Fibroblast of lung (primary cell): ENCODE results near the gene DIAPH3.

Experiments used
- CTCF ChIP-seq, 2 donors: IDR thresholded peaks in 1 of 2; conservative IDR thresholded peaks in 1 of 2; 1 replicate in 1 of 2; 2 replicates in 1 of 2; pipeline ENCODE4 v1.5.1; 2011 to 2012; ENCODE audit warnings: low read length in 2 of 2, control low read depth in 1 of 2, inconsistent platforms in 1 of 2, low read depth in 1 of 2, mild to moderate bottlenecking in 1 of 2
- EZH2 ChIP-seq: IDR thresholded peaks from 2 replicates; pipeline ENCODE4 v1.5.1; 2012; ENCODE audit warnings: low read length, control low read depth, mild to moderate bottlenecking; ENCODE audit errors: missing control alignments

GRCh38 chr13:60213236-60213744 lies 49.6 kb upstream of the DIAPH3 start:
- no peak for TF ChIP-seq CTCF (conservative IDR thresholded peaks at IDR 0.05 in 1 of 2, IDR thresholded peaks at IDR 0.05 in 1 of 2; ENCODE audit: low read depth in 1 of 2, low read length in 2 of 2)
- TF ChIP-seq EZH2, result no peak
